Stimulated activated CD4-positive, alpha-beta T cell treated with anti-CD3 and anti-CD28 coated beads, Interleukin-1b, Interleukin-23, amount 100 ng/mL, for 24 hours (primary cell): ENCODE measurements around the gene CTNNA2.

Experiments
- DNase-seq, 4 experiments: peaks; one replicate each; pipeline ENCODE4 v3.0.0-alpha.2; 2020; ENCODE audit warnings: low read depth in 4 of 4, low spot score in 1 of 4

The CTNNA2 gene

GRCh38 chr2:80454628-80455027, 941.8 kb downstream of the CTNNA2 start:
- DNase-seq, result no peak

DNA sequence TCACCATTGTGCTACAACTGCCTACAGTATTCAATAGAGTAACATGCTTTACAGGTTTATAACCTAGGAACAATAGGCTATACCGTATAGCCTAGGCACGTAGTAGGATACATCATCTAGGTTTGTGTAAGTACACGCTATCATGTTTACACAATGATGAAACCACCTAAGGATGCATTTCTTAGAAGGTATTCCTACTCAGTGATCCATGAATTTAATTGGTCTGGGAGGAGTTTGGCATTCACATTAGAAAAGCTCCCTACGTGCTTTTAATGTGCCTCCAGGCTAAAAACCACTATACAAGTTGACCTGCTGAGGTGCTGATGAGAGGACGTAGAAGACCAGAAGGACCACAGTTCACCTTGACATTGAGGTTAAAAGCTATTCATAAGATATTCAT, 946.2 kb downstream of the CTNNA2 start:
- no peak for DNase-seq

DNA sequence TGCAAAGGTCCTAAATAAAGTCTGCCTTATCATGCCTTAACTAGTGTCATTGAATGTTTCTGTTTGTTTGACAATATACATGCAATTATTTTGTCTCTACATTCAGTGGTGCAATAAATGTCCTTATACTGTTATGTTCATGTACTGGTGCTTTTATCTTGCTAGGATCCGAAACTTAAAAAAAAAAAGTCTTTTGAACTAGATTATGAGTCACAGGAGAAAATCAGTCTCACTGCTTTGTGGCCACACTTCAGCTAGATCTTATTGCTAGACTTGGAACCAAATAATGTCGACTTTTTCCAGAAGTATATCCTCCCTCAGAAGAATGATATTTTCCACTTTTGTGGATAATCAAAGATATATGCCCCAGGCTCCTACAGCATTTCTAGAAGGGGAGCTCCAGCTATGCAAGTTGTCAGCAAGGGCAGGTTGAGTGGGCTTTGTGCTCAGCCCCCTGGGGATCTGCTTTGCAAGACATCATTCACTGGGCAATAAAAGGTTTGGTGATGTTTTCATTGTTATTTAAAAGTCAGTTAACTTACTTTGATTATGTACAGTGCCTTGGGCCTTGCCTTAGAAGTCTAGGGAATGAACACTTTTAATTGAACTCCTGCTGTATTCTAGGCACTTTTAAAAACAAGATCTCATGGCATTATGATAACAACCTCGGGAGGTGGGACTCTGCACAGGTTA, 948.8 kb downstream of the CTNNA2 start:
- no peak for DNase-seq

DNA sequence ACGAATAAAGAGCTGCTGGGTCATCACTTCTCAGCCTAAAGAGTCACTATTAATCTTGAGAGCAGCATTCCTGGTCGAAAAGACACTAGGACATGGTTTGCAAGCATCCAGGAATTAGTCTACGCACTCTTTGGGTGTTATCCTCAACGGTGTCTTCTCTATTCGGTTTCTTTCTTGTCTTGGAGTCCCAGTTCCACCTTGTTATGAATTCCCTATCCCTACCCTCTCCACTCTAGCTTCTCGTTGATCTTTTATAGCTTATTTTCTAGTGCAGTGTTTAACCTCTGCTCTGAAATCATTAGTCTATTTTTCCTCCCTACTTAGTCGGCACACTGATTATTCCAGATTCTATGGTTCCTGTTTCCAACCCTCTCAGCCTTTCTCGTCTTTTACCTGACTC, 949.8 kb downstream of the CTNNA2 start:
- no peak for DNase-seq

DNA sequence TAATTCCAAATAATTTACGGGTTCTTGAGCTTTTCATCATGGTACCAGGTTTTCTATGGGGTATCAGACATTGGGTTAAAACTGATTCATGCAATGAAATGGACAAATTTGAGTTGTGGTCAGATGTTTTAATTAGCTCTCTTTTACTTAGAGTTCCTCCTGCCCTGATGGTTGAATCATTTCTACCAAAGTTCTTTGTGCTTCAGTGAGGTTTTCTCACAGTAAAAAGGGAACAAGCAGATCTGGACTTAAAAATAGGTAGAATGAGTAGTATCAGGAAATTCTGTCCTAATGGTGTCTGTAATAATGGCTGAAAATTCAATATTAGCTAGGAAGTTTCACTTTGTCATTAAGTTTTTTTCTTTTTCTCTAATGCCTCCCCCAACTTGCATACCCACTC, 951.4 kb downstream of the CTNNA2 start:
- DNase-seq, result no peak

DNA sequence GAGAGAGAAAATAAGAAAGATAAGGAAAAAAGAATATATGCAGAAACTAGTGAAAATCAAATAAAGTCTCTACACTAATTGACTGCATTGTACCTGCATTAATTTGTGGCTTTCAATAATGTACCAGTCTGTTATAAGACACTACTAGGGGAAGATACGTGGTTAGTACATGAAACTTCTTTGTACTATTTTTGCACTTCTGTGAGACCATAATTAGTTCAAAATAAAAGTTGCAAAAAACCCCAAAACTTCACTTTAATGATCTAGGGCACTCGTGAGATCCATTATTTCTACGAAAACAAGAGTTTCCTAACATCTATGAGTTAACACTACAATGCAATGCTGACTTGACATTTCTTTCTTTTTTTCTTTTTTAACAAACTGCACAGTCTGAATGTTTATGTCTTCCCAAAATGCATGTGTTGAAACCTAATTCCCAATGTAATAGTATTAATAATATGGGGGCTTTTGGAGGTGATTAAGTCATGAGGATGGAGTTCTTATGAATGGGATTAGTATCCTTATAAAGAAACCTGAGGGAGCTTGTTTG, 954.5 kb downstream of the CTNNA2 start:
- no peak for DNase-seq

DNA sequence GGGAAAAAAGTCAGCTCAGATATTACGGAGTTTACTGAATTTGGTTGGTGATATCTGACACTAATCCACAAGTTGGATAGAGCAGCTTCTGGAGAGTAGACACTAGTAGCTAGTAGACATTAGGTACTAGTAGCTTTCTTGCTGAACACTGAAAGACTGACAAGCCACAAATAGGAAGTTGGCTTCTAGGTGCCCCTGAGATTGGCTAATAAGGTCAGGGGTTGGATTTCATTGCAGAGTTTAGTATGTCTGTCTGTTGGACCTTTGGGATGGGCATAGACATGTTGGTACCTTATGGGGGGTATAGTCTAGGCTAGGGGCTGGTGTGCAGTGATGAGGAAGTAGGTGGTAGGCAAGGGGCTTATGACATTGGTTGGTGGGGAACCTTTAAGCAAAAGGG, 956.6 kb downstream of the CTNNA2 start:
- DNase-seq, result no peak

DNA sequence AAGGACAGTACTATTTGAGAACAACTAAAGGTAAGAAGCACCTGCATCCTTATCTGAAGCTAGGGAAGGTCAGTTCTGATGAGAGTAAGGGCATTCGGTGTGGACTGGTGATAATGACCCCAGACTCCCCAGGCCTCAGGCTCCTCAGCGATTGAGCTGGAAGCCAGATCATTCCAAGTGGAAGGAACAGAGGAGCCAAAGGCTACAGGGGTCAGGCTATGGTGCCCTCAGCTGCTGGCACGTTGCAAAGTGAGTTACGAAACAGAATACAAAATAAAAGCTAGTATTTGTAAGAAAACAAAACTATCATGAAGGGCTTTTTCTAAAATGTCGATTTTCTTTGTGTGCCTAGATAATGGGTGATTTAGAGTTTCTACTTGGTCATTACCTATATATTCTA, 960.2 kb downstream of the CTNNA2 start:
- DNase-seq, result no peak

GRCh38 chr2:80473796-80474195, 960.9 kb downstream of the CTNNA2 start:
- no peak for DNase-seq

DNA sequence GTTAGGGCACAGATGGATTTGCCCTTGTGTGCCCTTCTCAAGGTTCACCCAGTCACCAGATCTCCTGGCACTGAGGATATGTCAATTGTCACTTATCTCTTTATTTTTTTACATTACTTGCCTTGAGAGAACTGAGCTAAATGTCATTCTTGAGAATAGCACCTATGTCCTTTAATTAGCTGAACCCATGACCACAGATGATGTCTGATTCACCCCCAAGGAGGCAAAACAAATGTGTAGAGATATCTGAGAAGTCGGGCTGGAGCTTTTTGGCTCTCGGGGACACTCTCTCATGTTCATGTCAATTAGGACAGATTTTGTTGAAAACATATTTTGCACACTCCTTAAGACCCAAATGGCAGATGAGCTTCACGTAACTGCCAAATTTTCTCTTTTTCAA, 963.1 kb downstream of the CTNNA2 start:
- no peak for DNase-seq

DNA sequence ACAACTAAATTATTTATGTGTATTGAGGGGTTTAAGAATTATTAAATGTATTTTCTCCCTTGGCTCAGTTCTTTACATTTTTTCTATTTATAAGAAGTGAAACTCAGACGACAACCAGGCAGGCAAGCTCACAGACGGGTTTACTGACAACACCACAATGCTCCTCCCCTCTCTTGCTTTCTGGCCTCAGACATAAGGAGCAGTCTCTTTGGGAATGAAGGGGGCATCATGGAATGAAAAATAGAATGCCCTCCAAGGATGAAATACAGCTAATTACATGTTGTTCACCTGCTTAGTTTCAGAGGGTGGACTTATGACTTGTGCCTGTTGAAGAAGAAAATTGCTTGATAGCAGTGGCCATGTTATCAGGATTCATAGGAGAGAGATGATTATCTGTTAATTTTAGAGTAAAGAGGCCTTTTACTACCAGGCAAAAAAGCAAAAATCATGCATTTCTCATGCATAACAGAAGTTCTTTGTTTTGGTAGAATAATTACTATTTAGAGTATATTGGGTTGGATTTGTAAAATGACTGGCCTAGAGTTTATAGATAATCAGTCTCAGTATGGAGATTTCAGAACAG, 963.8 kb downstream of the CTNNA2 start:
- DNase-seq, result no peak

- no peak for DNase-seq
Observed at GRCh38 chr2:80482276-80482675, 969.4 kb downstream of the CTNNA2 start.

DNA sequence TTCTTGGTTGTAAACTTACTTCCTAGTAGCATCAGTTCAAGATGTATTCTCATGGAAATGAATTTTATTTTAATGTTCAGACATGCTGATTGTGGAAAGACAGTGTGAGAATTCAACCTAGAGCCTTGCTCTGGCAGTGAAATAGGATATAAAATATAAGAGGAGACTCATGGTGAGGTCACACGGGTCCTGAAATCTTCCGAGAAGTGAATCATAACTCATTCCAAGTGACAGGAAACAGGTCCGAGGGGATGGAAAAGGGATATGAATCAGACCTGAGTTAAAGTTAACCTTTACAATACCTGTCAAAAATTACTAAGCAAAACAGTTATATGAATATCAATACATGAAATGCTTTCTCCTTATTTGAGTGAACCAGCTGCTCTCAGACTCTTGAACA, 976.9 kb downstream of the CTNNA2 start:
- DNase-seq, result no peak

DNA sequence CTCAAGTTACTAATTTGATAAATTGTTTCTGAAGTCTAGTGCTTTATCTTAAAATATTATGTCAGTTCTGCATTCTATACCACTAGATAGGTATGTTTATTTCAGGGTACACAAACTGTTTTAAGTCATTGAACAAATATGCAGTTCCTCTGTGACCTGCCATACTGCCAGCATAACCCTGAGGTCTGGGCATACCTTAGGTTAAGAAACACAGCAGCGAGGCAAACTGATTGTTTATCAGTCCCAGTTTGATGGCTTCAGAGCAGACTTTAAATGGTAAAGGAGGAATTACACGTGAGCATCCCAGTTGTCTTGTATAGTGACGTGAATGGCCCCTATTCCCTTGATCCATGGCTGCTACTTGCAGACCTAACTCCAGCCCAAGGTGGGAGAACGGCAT, 978.1 kb downstream of the CTNNA2 start:
- DNase-seq, result no peak

DNA sequence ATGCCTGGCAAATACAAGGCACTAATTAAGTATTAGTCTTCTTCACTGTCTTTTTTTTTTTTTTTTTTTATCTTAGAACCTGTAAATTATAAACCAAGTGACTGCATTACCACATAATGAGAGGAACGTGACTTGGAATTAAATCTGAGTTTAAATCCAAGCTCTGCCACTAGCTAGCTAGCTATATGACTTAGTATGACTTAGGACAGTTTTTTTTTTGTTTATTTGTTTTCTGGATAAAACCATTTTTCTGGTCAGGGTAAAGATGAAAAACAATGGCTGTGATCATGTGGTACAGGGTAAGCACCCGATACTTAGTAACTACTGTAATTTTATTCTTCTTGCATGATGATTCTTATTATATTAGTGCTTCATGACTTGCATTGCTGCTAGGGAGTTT, 983.5 kb downstream of the CTNNA2 start:
- DNase-seq, result no peak

GRCh38 chr2:80496775-80497174, 983.9 kb downstream of the CTNNA2 start:
- no peak for DNase-seq

DNA sequence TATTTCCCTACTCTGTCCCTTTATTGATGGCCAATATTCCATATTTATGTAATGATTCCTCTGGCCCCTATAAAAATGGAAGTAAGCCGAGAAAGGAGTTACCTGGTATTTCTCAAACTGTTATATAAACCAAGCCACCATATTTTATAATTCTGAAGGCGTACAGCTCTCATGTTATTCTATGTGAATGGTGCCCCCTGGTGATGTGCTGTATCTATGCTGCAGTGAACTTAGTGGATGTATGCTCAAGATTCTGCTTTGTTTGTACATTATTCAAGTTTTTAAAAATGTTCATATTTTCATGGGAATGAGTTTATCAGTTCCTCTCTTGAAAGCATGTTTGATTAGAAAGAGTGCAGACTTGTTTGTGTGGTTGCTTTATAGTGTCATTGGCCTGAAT, 986.2 kb downstream of the CTNNA2 start:
- DNase-seq, result no peak

- no peak for DNase-seq
Observed at GRCh38 chr2:80501874-80502624, 989.2 kb downstream of the CTNNA2 start.

GRCh38 chr2:80506563-80506962, 993.7 kb downstream of the CTNNA2 start:
- no peak for DNase-seq

GRCh38 chr2:80510716-80511115, 997.9 kb downstream of the CTNNA2 start:
- DNase-seq, result no peak

DNA sequence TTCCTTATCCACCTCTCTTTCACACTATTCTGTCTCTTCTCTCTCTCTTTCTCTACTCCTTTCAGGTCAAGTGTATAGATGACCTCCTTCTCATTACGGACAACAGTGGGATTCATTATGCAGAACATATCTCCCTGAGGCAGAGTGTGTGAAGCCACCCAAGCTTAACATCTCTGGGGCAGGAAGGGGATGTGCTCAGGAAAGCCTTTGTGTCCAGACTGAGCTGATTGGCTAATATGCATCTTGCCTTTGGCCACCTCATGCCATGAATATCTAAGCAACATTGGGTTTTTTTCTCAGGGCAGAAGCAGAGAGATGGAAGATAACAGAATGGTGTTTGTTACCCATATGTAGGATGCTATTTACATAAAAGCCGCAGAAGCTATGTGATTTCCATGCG, 1003.1 kb downstream of the CTNNA2 start:
- DNase-seq, result no peak

DNA sequence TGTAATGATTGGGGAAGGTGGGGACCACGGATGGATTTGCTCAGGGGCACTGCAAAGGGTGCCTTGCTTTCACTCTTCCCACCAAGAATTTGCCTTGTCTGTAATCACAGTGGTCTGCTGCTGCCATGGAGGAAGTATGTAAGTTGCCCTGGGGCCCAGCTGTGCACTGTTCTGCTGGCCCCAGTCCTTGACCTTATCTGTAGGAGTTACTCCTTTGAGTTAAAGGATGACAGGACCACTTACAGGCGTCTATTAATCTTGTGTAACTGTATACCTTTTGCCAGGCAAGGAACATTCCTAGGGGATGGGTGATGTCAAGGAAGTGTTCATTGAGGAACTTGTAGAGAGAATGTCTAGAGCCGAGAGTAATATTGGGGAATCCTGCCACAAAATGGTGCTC, 1004.5 kb downstream of the CTNNA2 start:
- no peak for DNase-seq
